Right lobe of liver (tissue), 6 donors: ENCODE measurements around the gene TMPRSS11B. TPM values are rescaled to one million over a fixed set of nuclear protein-coding genes. Genes with fewer than 3 reads are reported as not detected.

Source experiments
- ATAC-seq, 4 donors: fragments of 200-7000 bp; cut with Tn5 transposase; one replicate each; pipeline ENCODE4 v1.9.1; 2020; ENCODE audit warnings: mild to moderate bottlenecking in 4 of 4, moderate library complexity in 4 of 4
- DNase-seq, 3 donors: peaks; one replicate each; pipeline ENCODE4 v3.0.0-alpha.2; 2020
- H3K27ac ChIP-seq, 3 donors: fragments of 200-600 bp; one replicate each; pipeline ENCODE4 v1.8.0; 2022
- H3K27me3 ChIP-seq, 2 donors: fragments of 200-600 bp; one replicate each; pipeline ENCODE4 v1.8.0; 2022
- H3K36me3 ChIP-seq, 4 donors: fragments of 200-600 bp; sonication (generic) in 1 of 4; one replicate each; pipeline versions ENCODE4 v1.5.1 to v1.8.0; 2017 to 2022; ENCODE audit warnings: control low read depth in 1 of 4
- H3K4me1 ChIP-seq, 4 donors: fragments of 200-600 bp; sonication (generic) in 1 of 4; one replicate each; pipeline versions ENCODE4 v1.5.1 to v1.8.0; 2017 to 2022; ENCODE audit warnings: control low read depth in 1 of 4
- H3K4me3 ChIP-seq, 3 donors: fragments of 200-600 bp; one replicate each; pipeline ENCODE4 v1.8.0; 2022
- H3K9me3 ChIP-seq, 4 donors: fragments of 200-600 bp; sonication (generic) in 1 of 4; one replicate each; pipeline versions ENCODE4 v1.5.1 to v1.8.0; 2017 to 2022; ENCODE audit warnings: control low read depth in 1 of 4
- POLR2A ChIP-seq: fragments of 450-650 bp; IDR thresholded peaks from one replicate; pipeline ENCODE4 v1.6.1; 2017; ENCODE audit warnings: antibody characterized with exemption, mild to moderate bottlenecking
- WGBS: methylation state at CpG from one replicate; pipeline ENCODE4 v1.1.6; 2018; ENCODE audit warnings: low coverage, low lambda C conversion rate; ENCODE audit not compliant: insufficient coverage; ENCODE audit errors: missing lambda C conversion rate; 5-methylcytosine and 5-hydroxymethylcytosine counted together
- intact Hi-C, 2 donors: fragments of 100-400 bp; cut with DNase I; formaldehyde crosslinking; loops; one replicate each; pipeline versions ENCODE4 v1.11.2 to v1.14.1; 2022
- long read RNA-seq: library from polyadenylated mRNA; unstranded; transcript quantifications from one replicate; pipeline ENCODE4 v2.0.0, GENCODE V29; 2019
- total RNA-seq, 6 experiments: library from RNA; depleted of rRNA in 2 of 6; stranded (reverse); fragments of >200 nt in 2 of 6; fragmentation: NEBNext Ultra II Directional in 3 of 6; extraction: Animal tissue kit (Norgen Biotek cat#: 25700) in 3 of 6; gene quantifications; one replicate each; pipeline versions ENCODE4 v1.1.0 to v1.2.4, GENCODE V29; 2016 to 2023
- TF ChIP-seq, protein P1 (sequence below), 4 donors: fragments of 200-600 bp in 3 of 4; fragments of 450-650 bp in 1 of 4; IDR thresholded peaks; one replicate each; pipeline versions ENCODE4 v1.5.1 to v1.8.0; 2016 to 2022; ENCODE audit warnings: antibody characterized with exemption in 4 of 4, mild to moderate bottlenecking in 2 of 4
- donor health status: DM: no; HTN: yes; CAD: no.
- donor health status: DM: no; HTN: no; CAD: no.
- donor health status: DM: no; HTN: no; CAD: no.
- donor health status: DM: no; HTN: yes; CAD: no.
- donor health status: DM: no; HTN: yes; CAD: no.

TMPRSS11B gene, protein sequence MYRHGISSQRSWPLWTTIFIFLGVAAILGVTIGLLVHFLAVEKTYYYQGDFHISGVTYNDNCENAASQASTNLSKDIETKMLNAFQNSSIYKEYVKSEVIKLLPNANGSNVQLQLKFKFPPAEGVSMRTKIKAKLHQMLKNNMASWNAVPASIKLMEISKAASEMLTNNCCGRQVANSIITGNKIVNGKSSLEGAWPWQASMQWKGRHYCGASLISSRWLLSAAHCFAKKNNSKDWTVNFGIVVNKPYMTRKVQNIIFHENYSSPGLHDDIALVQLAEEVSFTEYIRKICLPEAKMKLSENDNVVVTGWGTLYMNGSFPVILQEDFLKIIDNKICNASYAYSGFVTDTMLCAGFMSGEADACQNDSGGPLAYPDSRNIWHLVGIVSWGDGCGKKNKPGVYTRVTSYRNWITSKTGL
- not detected for total RNA-seq
- long read RNA-seq, result 0 reads

GRCh38 chr4:68245594-68245993 is at the start of gene TMPRSS11B:
Gene TMPRSS11B (minus strand): TSS chr4:68245694. CDS start chr4:68245558, 136 bp downstream.
- 85% methylated on average over 6 of the region's 6 CpGs for WGBS
- TF ChIP-seq POLR2A, result no peak
- TF ChIP-seq, protein P1, sequence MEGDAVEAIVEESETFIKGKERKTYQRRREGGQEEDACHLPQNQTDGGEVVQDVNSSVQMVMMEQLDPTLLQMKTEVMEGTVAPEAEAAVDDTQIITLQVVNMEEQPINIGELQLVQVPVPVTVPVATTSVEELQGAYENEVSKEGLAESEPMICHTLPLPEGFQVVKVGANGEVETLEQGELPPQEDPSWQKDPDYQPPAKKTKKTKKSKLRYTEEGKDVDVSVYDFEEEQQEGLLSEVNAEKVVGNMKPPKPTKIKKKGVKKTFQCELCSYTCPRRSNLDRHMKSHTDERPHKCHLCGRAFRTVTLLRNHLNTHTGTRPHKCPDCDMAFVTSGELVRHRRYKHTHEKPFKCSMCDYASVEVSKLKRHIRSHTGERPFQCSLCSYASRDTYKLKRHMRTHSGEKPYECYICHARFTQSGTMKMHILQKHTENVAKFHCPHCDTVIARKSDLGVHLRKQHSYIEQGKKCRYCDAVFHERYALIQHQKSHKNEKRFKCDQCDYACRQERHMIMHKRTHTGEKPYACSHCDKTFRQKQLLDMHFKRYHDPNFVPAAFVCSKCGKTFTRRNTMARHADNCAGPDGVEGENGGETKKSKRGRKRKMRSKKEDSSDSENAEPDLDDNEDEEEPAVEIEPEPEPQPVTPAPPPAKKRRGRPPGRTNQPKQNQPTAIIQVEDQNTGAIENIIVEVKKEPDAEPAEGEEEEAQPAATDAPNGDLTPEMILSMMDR (IDR thresholded peaks at IDR 0.05), result no peak
- intact Hi-C loops, result no loop called here

DNA sequence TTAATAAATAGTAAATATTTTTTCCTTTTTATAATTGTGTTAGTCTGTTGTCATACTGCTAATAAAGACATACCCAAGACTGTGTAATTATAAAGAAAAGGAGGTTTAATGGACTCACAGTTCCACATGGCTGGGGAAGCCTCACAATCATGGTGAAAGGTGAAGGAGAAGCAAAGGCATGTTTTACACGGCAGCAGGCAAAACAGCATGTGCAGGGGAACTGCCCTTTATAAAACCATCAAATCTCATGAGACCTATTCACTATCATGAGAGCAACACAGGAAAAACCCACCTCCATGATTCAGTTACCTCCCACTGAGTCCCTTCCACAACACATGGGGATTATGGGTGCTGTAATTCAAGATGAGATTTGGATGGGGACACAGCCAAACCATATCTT is 45.8 kb upstream of the TMPRSS11B start:
- H3K9me3 ChIP-seq, result no peaks in the 10 kb centered on the region
- H3K27ac ChIP-seq, result no peak overlapping the region
- H3K27me3 ChIP-seq, result no peaks in the 10 kb centered on the region
- no peak for ATAC-seq
- TF ChIP-seq POLR2A, result no peak
- TF ChIP-seq, protein P1 (IDR thresholded peaks at IDR 0.05), result no peak
- no peaks in the 10 kb centered on the region for H3K36me3 ChIP-seq
- no peak for DNase-seq
- no peaks in the 10 kb centered on the region for H3K4me1 ChIP-seq
- no peak overlapping the region for H3K4me3 ChIP-seq
- WGBS, result 90% methylated on average over 1 of the region's 1 CpG
- intact Hi-C loops, result no loop called here

More at GRCh38 chr4:68245594-68245993, at the start of gene TMPRSS11B:
- H3K4me1 ChIP-seq, result no peaks in the 10 kb centered on the region
- ATAC-seq (no peak), DNase-seq (no peak)
- H3K36me3 ChIP-seq, result no peaks in the 10 kb centered on the region
- H3K4me3 ChIP-seq, result no peak within 1 kb of the TSS
- H3K27me3 ChIP-seq, result no peaks in the 10 kb centered on the region
- H3K9me3 ChIP-seq, result no peaks in the 10 kb centered on the region
- H3K27ac ChIP-seq, result no peak within 1 kb of the TSS

GRCh38 chr4:68288393-68288740 is 42.9 kb upstream of the TMPRSS11B start:
- Histone ChIP-seq H3K9me3 (no peaks in the 10 kb centered on the region), H3K27ac (no peak overlapping the region), H3K36me3 (no peaks in the 10 kb centered on the region), H3K4me1 (no peaks in the 10 kb centered on the region), H3K4me3 (no peak overlapping the region), H3K27me3 (no peaks in the 10 kb centered on the region)
- TF ChIP-seq POLR2A, result no peak
- TF ChIP-seq, protein P1 (IDR thresholded peaks at IDR 0.05), result no peak
- ATAC-seq (no peak), DNase-seq (no peak)
- intact Hi-C loops, result no loop called here
- 33% methylated on average over 2 of the region's 2 CpGs for WGBS

- no peaks in the 10 kb centered on the region for H3K36me3 ChIP-seq
- intact Hi-C loops, result no loop called here
These were observed 42.4 kb upstream of the TMPRSS11B start for GRCh38 chr4:68287704-68288392.

More at GRCh38 chr4:68287704-68288392, 42.4 kb upstream of the TMPRSS11B start:
- WGBS, result 39% methylated on average over 3 of the region's 3 CpGs
- TF ChIP-seq, protein P1 (IDR thresholded peaks at IDR 0.05), result no peak
- no peak for TF ChIP-seq POLR2A
- H3K4me3 ChIP-seq, result no peak overlapping the region
- no peak overlapping the region for H3K27ac ChIP-seq
- H3K4me1 ChIP-seq, result no peaks in the 10 kb centered on the region
- no peaks in the 10 kb centered on the region for H3K27me3 ChIP-seq
- no peak for DNase-seq
- H3K9me3 ChIP-seq, result no peaks in the 10 kb centered on the region
- ATAC-seq, result no peak
